H1 (cell line): Measurements from ENCODE around the gene ASIC1. TPM values are rescaled to one million over a fixed set of nuclear protein-coding genes. Genes with fewer than 3 reads are reported as not detected.

Experiments
- E2F6 ChIP-seq: IDR thresholded peaks from 2 replicates; pipeline ENCODE4 v1.6.1; 2012; ENCODE audit warnings: inconsistent platforms
- JUND ChIP-seq: IDR thresholded peaks from 2 replicates; pipeline ENCODE4 v1.6.1; 2011; ENCODE audit warnings: mild to moderate bottlenecking, improper control_type of control experiment, low read length
- TAF7 ChIP-seq: optimal IDR thresholded peaks from 2 replicates; pipeline ENCODE3; 2011; ENCODE audit warnings: low read depth, mild to moderate bottlenecking, inconsistent platforms, low read length, moderate library complexity, borderline replicate concordance
- polyA plus RNA-seq, 7 experiments: library from polyadenylated mRNA; depleted of rRNA in 3 of 7; stranded (reverse) in 5 of 7; unstranded in 2 of 7; fragments of >200 nt in 5 of 7; fragments of 200-250 nt in 2 of 7; gene quantifications; 1 replicate in 5 of 7; 2 replicates in 1 of 7; 4 replicates in 1 of 7; pipeline versions ENCODE4 v1.2.1 to v1.2.3, GENCODE V29; 2011 to 2013; ENCODE audit warnings: missing spikeins in 2 of 7, mixed read lengths in 2 of 7
- total RNA-seq: library from RNA; stranded (reverse); fragmentation: NEBNext Ultra II Directional; extraction: Animal tissue kit (Norgen Biotek cat#: 25700); gene quantifications from 2 replicates; pipeline ENCODE4 v1.2.1, GENCODE V29; 2021

ASIC1 gene
- total and polyA plus RNA-seq, 2 of the 8 experiments (the other 6 are each of a cell fraction or from before 2014, with no cell fraction given): 2.4 to 4.4 TPM

- TF ChIP-seq E2F6 (no peak), TAF7 (no peak), JUND (peak; percentile 81)
These were observed 18.1 kb upstream of the ASIC1 start (continued) for GRCh38 chr12:50039151-50039835.
